Measurements from ENCODE around the gene CCDC78.

GRCh38 chr16:769934-770333 lies 43.7 kb upstream of the CCDC78 start:
- TF ChIP-seq CTCF (IDR thresholded peaks at IDR 0.05): no peak
- no peak for TF ChIP-seq POLR2AphosphoS5 (IDR thresholded peaks at IDR 0.05)
- TF ChIP-seq POLR2A (IDR thresholded peaks at IDR 0.05): no peak
